ENCODE data around the gene RYR1. TPM values are rescaled to one million over a fixed set of nuclear protein-coding genes. Genes with fewer than 3 reads are reported as not detected.

RYR1 gene
- total and polyA plus RNA-seq, 2 of the 8 experiments (the other 6 are each of a cell fraction or from before 2014, with no cell fraction given): 5.8 to 11.8 TPM

DNA sequence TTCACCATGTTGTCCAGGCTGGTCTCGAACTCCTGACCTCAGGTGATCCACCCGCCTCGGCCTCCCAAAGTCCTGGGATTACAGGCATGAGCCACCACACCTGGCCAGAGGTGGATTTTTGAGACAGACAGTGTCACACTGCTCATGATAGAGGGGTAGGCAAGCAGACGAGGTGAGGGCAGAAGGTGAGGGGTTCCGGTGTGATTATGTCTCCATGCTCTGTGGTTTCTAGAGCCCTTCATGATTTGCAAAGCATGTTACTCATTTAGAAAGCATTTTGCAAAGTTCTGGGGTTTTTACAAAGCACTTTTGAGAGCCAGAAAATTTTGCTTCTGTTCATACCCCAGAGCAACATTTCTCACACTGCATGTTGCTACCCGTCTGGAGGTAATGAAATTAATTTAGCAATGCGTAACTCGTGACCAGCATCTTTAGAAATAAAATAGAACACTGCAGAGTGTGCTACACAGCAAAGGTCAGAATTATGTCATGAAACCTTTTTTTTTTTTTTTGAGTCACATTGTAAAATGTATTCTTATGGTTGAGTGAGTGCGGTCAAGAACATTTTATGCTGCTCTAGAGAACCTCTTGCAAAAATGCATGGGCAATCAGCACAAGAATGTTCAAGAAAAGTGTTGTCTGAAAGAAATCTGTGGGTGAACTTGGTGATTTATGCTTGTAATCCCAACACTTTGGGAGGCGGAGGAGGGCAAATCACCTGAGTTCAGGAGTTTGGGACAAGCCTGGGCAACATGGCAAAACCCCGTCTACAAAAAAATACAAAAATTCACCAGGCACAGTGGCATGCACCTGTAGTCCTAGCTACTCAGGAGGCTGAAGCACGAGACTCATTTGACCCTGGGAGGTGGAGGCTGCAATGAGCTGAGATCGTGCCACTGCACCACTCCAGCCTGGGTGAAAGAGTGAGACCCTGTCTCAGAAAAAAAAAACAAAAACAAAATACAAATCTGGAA lies 126.2 kb downstream of the RYR1 start:
- Histone ChIP-seq H3K9ac (replicated peaks in 1 of 4; ENCODE audit: extremely low read depth in 1 of 4, low read depth in 3 of 4, low read length in 3 of 4) (no peak overlapping the region; a peak in 1 of 7 replicates), H3K56ac (replicated peaks; ENCODE audit: insufficient read length, low read depth, low read length) (no peak overlapping the region), H2BK20ac (ENCODE audit: low read length) (no peak overlapping the region), H3K23me2 (ENCODE audit: low read depth, low read length) (no peaks in the 10 kb centered on the region), H3K23ac (ENCODE audit: insufficient read length) (no peak overlapping the region), H2BK12ac (ENCODE audit: low read depth, low read length) (no peak overlapping the region), H3K18ac (ENCODE audit: extremely low read depth, low read length) (no peak overlapping the region), H3K27ac (ENCODE audit: low read depth, low read length) (no peak overlapping the region), H3K9me3 (ENCODE audit: insufficient read depth in 2 of 2, low read depth in 1 of 2, low read length in 1 of 2) (no peaks in the 10 kb centered on the region), H4K8ac (ENCODE audit: extremely low read depth, insufficient read depth, low read length) (no peak overlapping the region), H3K36me3 (ENCODE audit: control insufficient read depth in 2 of 4, insufficient read depth in 4 of 4, low read length in 3 of 4) (peaks cover 0 to 9% (median 0%) of the 10 kb centered on the region in 4 experiments; a peak in 1 of 8 replicates), H2BK120ac (replicated peaks; ENCODE audit: low read depth, low read length) (no peak overlapping the region), H4K91ac (replicated peaks; ENCODE audit: insufficient read length, low read length) (no peak overlapping the region), H3K4me3 (ENCODE audit: extremely low read depth in 1 of 4, insufficient read depth in 2 of 4, low read depth in 3 of 4, low read length in 4 of 4) (no peak overlapping the region), H2AK5ac (ENCODE audit: low read depth, low read length) (no peak overlapping the region), H3K14ac (ENCODE audit: insufficient read length) (no peak overlapping the region), H3K79me2 (ENCODE audit: control insufficient read depth in 1 of 2, insufficient read depth in 2 of 2, low read length in 2 of 2) (no peaks in the 10 kb centered on the region), H3K4me2 (ENCODE audit: insufficient read depth in 1 of 2, low read depth in 2 of 2, low read length in 2 of 2) (no peak overlapping the region), H2AFZ (ENCODE audit: low read length) (no peak overlapping the region), H2BK5ac (ENCODE audit: low read depth, low read length) (no peak overlapping the region), H4K5ac (ENCODE audit: insufficient read length, low read depth, low read length) (no peak overlapping the region), H2BK15ac (ENCODE audit: low read length) (no peak overlapping the region), H3K4me1 (replicated peaks in 1 of 4; ENCODE audit: control insufficient read depth in 3 of 4, insufficient read depth in 4 of 4, low read length in 3 of 4) (no peaks in the 10 kb centered on the region), H3K79me1 (ENCODE audit: low read depth, low read length) (no peaks in the 10 kb centered on the region), H3K4ac (replicated peaks; ENCODE audit: insufficient read length, low read depth, low read length) (no peak overlapping the region), H4K20me1 (replicated peaks in 1 of 2; ENCODE audit: control insufficient read depth in 1 of 2, insufficient read depth in 2 of 2, low read length in 2 of 2) (peaks cover 0 to 3% of the 10 kb centered on the region in 2 experiments), H3K27me3 (replicated peaks in 1 of 4; ENCODE audit: control insufficient read depth in 3 of 4, extremely low read depth in 1 of 4, insufficient read depth in 3 of 4, low read length in 3 of 4) (no peaks in the 10 kb centered on the region; a peak in 1 of 7 replicates)
- WGBS, 2 experiments (ENCODE audit: extremely low coverage in 1 of 2, insufficient coverage in 1 of 2, insufficient read length in 1 of 2, insufficient replicate concordance in 2 of 2, low coverage in 1 of 2, low lambda C conversion rate in 2 of 2, missing lambda C conversion rate in 1 of 2): 91% methylated on average over 12 of the region's 13 CpGs; no CpG with 5 or more reads in 1 of the 2 experiments
- FAIRE-seq (no peak), DNase-seq (ENCODE audit: low read depth in 1 of 2, low spot score in 2 of 2) (no peak)
- POLR2A ChIA-PET (ENCODE audit: partially characterized antibody): no interaction called here
- CTCF ChIA-PET (ENCODE audit: partially characterized antibody): no interaction called here
- TF ChIP-seq TAF1 (IDR thresholded peaks at IDR 0.05; ENCODE audit: low read depth, low read length) (no peak), BRCA1 (IDR thresholded peaks at IDR 0.05; ENCODE audit: low read depth, low read length) (no peak), TBP (IDR thresholded peaks at IDR 0.05; ENCODE audit: low read depth, low read length) (no peak), RXRA (IDR thresholded peaks at IDR 0.05; ENCODE audit: insufficient read depth, low read depth, low read length) (no peak), CTBP2 (IDR thresholded peaks at IDR 0.05; ENCODE audit: borderline replicate concordance, insufficient read depth, insufficient read length, low read length) (no peak), RAD21 (IDR thresholded peaks at IDR 0.05 in 1 of 2, conservative IDR thresholded peaks at IDR 0.05 in 1 of 2; ENCODE audit: low read depth in 2 of 2, low read length in 2 of 2) (no peak), TEAD4 (IDR thresholded peaks at IDR 0.05; ENCODE audit: low read depth, low read length) (no peak), ASH2L (IDR thresholded peaks at IDR 0.05; ENCODE audit: low read length) (no peak), POLR2AphosphoS5 (IDR thresholded peaks at IDR 0.05; ENCODE audit: low read depth, low read length) (no peak), KDM4A (IDR thresholded peaks at IDR 0.05; ENCODE audit: low read depth, low read length, severe bottlenecking) (no peak), CREB1 (IDR thresholded peaks at IDR 0.05) (no peak)
- TF ChIP-seq, protein P1, sequence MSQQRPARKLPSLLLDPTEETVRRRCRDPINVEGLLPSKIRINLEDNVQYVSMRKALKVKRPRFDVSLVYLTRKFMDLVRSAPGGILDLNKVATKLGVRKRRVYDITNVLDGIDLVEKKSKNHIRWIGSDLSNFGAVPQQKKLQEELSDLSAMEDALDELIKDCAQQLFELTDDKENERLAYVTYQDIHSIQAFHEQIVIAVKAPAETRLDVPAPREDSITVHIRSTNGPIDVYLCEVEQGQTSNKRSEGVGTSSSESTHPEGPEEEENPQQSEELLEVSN (IDR thresholded peaks at IDR 0.05): no peak
